ENCODE results near the gene COL23A1. TPM values are rescaled to one million over a fixed set of nuclear protein-coding genes. Genes with fewer than 3 reads are reported as not detected.

The COL23A1 gene
- total RNA-seq, 1 donor from 2014 or later: 0.12 TPM

- DNase-seq (ENCODE audit: low spot score): peak; percentile 59
- TF ChIP-seq CTCF (IDR thresholded peaks at IDR 0.05): no peak
- H3K9me3 Mint-ChIP-seq (ENCODE audit: low read depth): peaks cover 12% of the 10 kb centered on the region
- no peak overlapping the region for H3K27ac Mint-ChIP-seq (ENCODE audit: unreplicated experiment)
- H3K4me1 Mint-ChIP-seq (ENCODE audit: low read depth): peaks cover 8% of the 10 kb centered on the region
- no peak overlapping the region for H3K4me3 Mint-ChIP-seq (ENCODE audit: unreplicated experiment)
- H3K36me3 Mint-ChIP-seq (ENCODE audit: low read depth): peaks cover 6% of the 10 kb centered on the region
- H3K27me3 Mint-ChIP-seq (ENCODE audit: low read depth): peaks cover 23% of the 10 kb centered on the region
These were observed 223.0 kb downstream of the COL23A1 start for GRCh38 chr5:178366998-178367735.

GRCh38 chr5:178365501-178366440 is 224.4 kb downstream of the COL23A1 start:
- no peak overlapping the region for H3K4me3 Mint-ChIP-seq (ENCODE audit: unreplicated experiment)
- H3K27me3 Mint-ChIP-seq (ENCODE audit: low read depth): peaks cover 27% of the 10 kb centered on the region
- peaks cover 12% of the 10 kb centered on the region for H3K9me3 Mint-ChIP-seq (ENCODE audit: low read depth)
- H3K36me3 Mint-ChIP-seq (ENCODE audit: low read depth): peaks cover 6% of the 10 kb centered on the region
- H3K27ac Mint-ChIP-seq (ENCODE audit: unreplicated experiment): no peak overlapping the region
- H3K4me1 Mint-ChIP-seq (ENCODE audit: low read depth): no peaks in the 10 kb centered on the region
- TF ChIP-seq CTCF (IDR thresholded peaks at IDR 0.05): no peak
- peak; percentile 87 for DNase-seq (ENCODE audit: low spot score)

GRCh38 chr5:178364326-178364675 is 225.9 kb downstream of the COL23A1 start:
- peak; percentile 49 for DNase-seq (ENCODE audit: low spot score)
- H3K4me1 Mint-ChIP-seq (ENCODE audit: low read depth): no peaks in the 10 kb centered on the region
- H3K27ac Mint-ChIP-seq (ENCODE audit: unreplicated experiment): no peak overlapping the region
- peaks cover 3% of the 10 kb centered on the region for H3K36me3 Mint-ChIP-seq (ENCODE audit: low read depth)
- H3K4me3 Mint-ChIP-seq (ENCODE audit: unreplicated experiment): no peak overlapping the region
- H3K9me3 Mint-ChIP-seq (ENCODE audit: low read depth): peaks cover 2% of the 10 kb centered on the region
- H3K27me3 Mint-ChIP-seq (ENCODE audit: low read depth): peaks cover 41% of the 10 kb centered on the region
- TF ChIP-seq CTCF (IDR thresholded peaks at IDR 0.05): no peak

- no peak for TF ChIP-seq CTCF (IDR thresholded peaks at IDR 0.05)
- H3K9me3 Mint-ChIP-seq (ENCODE audit: low read depth): no peaks in the 10 kb centered on the region
- H3K27me3 Mint-ChIP-seq (ENCODE audit: low read depth): peaks cover 42% of the 10 kb centered on the region
- H3K4me3 Mint-ChIP-seq (ENCODE audit: unreplicated experiment): no peak overlapping the region
- H3K4me1 Mint-ChIP-seq (ENCODE audit: low read depth): no peaks in the 10 kb centered on the region
- peak; percentile 65 for DNase-seq (ENCODE audit: low spot score)
- H3K27ac Mint-ChIP-seq (ENCODE audit: unreplicated experiment): no peak overlapping the region
- H3K36me3 Mint-ChIP-seq (ENCODE audit: low read depth): peaks cover 3% of the 10 kb centered on the region
These were observed 226.5 kb downstream of the COL23A1 start for GRCh38 chr5:178363501-178364325.

Data from chondrocyte (in vitro differentiated cells).